ENCODE results near the gene ATM.

- TF ChIP-seq YY1 (tag by site-specific recombination; IDR thresholded peaks at IDR 0.05) (no peak), ZNF747 (tag by site-specific recombination; IDR thresholded peaks at IDR 0.05) (no peak), ZNF529 (tag by site-specific recombination; IDR thresholded peaks at IDR 0.05; ENCODE audit: insufficient replicate concordance) (no peak), ZNF26 (tag by site-specific recombination; IDR thresholded peaks at IDR 0.05) (no peak)
Measured at GRCh38 chr11:108177570-108177969, 45.3 kb upstream of the ATM start.
